Measurements from ENCODE around the gene UTS2R. TPM values are rescaled to one million over a fixed set of nuclear protein-coding genes. Genes with fewer than 3 reads are reported as not detected.

Gene UTS2R
- total RNA-seq, 1 donor from 2014 or later: not detected

- no peak for DNase-seq (ENCODE audit: low spot score)
- peak overlapping the region; percentile 76 for H3K4me3 Mint-ChIP-seq (ENCODE audit: unreplicated experiment)
- H3K4me1 Mint-ChIP-seq (ENCODE audit: unreplicated experiment): peaks cover 2% of the 10 kb centered on the region
- TF ChIP-seq CTCF (IDR thresholded peaks at IDR 0.05; ENCODE audit: unreplicated experiment): no peak
- H3K27me3 Mint-ChIP-seq (ENCODE audit: unreplicated experiment): peaks cover 24% of the 10 kb centered on the region
- H3K27ac Mint-ChIP-seq (ENCODE audit: unreplicated experiment): no peak overlapping the region
- H3K36me3 Mint-ChIP-seq (ENCODE audit: low read depth, unreplicated experiment): no peaks in the 10 kb centered on the region
- no peaks in the 10 kb centered on the region for H3K9me3 Mint-ChIP-seq (ENCODE audit: unreplicated experiment)
Observed at GRCh38 chr17:82334622-82335394, 36.8 kb upstream of the UTS2R start.

- Mint-ChIP-seq H3K9me3 (ENCODE audit: unreplicated experiment) (no peaks in the 10 kb centered on the region), H3K27me3 (ENCODE audit: unreplicated experiment) (peaks cover 20% of the 10 kb centered on the region), H3K4me1 (ENCODE audit: unreplicated experiment) (peaks cover 2% of the 10 kb centered on the region), H3K27ac (ENCODE audit: unreplicated experiment) (no peak overlapping the region), H3K4me3 (ENCODE audit: unreplicated experiment) (no peak overlapping the region), H3K36me3 (ENCODE audit: low read depth, unreplicated experiment) (no peaks in the 10 kb centered on the region)
- no peak for DNase-seq (ENCODE audit: low spot score)
- TF ChIP-seq CTCF (IDR thresholded peaks at IDR 0.05; ENCODE audit: unreplicated experiment): no peak
Observed at GRCh38 chr17:82338858-82339633, 32.5 kb upstream of the UTS2R start.

- Mint-ChIP-seq H3K4me3 (ENCODE audit: unreplicated experiment) (no peak overlapping the region), H3K27ac (ENCODE audit: unreplicated experiment) (no peak overlapping the region), H3K36me3 (ENCODE audit: low read depth, unreplicated experiment) (no peaks in the 10 kb centered on the region), H3K27me3 (ENCODE audit: unreplicated experiment) (peaks cover 15% of the 10 kb centered on the region), H3K9me3 (ENCODE audit: unreplicated experiment) (no peaks in the 10 kb centered on the region), H3K4me1 (ENCODE audit: unreplicated experiment) (peaks cover 2% of the 10 kb centered on the region)
- no peak for TF ChIP-seq CTCF (IDR thresholded peaks at IDR 0.05; ENCODE audit: unreplicated experiment)
- DNase-seq (ENCODE audit: low spot score): no peak
Observed at GRCh38 chr17:82339634-82340580, 31.7 kb upstream of the UTS2R start.

GRCh38 chr17:82342361-82343079 lies 29.0 kb upstream of the UTS2R start:
- DNase-seq (ENCODE audit: low spot score): no peak
- Mint-ChIP-seq H3K27ac (ENCODE audit: unreplicated experiment) (no peak overlapping the region), H3K4me3 (ENCODE audit: unreplicated experiment) (no peak overlapping the region), H3K36me3 (ENCODE audit: low read depth, unreplicated experiment) (no peaks in the 10 kb centered on the region), H3K27me3 (ENCODE audit: unreplicated experiment) (peaks cover 3% of the 10 kb centered on the region), H3K4me1 (ENCODE audit: unreplicated experiment) (no peaks in the 10 kb centered on the region), H3K9me3 (ENCODE audit: unreplicated experiment) (no peaks in the 10 kb centered on the region)
- TF ChIP-seq CTCF (IDR thresholded peaks at IDR 0.05; ENCODE audit: unreplicated experiment): no peak

Data from endothelial cell (in vitro differentiated cells).